ENCODE results near the gene SPARC.

GRCh38 chr5:151722546-151722945 is 35.8 kb upstream of the SPARC start:
- TF ChIP-seq POLR2AphosphoS5 (IDR thresholded peaks at IDR 0.05; ENCODE audit: low read depth, low read length) = no peak
- no peak for TF ChIP-seq CTCF (IDR thresholded peaks at IDR 0.05)
- TF ChIP-seq USF1 (IDR thresholded peaks at IDR 0.05; ENCODE audit: borderline replicate concordance, low read depth) = no peak
- TF ChIP-seq EP300 (IDR thresholded peaks at IDR 0.05; ENCODE audit: borderline replicate concordance in 1 of 2, low read depth in 1 of 2, low read length in 1 of 2) = no peak
- no peak for TF ChIP-seq GABPA (IDR thresholded peaks at IDR 0.05; ENCODE audit: low read depth)
- no peak for TF ChIP-seq FOXJ3 (CRISPR knock-in tag; IDR thresholded peaks at IDR 0.05)
